ENCODE measurements around the gene CRIP2. TPM values are rescaled to one million over a fixed set of nuclear protein-coding genes. Genes with fewer than 3 reads are reported as not detected.

CRIP2 gene
- total RNA-seq, 2 donors from 2014 or later = 0.97 to 2.2 TPM

GRCh38 chr14:105498430-105499255 lies 24.0 kb downstream of the CRIP2 start:
- Mint-ChIP-seq H3K27me3 (no peaks in the 10 kb centered on the region), H3K4me3 (no peak overlapping the region), H3K36me3 (ENCODE audit: low read depth) (no peaks in the 10 kb centered on the region), H3K4me1 (no peaks in the 10 kb centered on the region), H3K27ac (no peak overlapping the region), H3K9me3 (no peaks in the 10 kb centered on the region)
- no peak for ATAC-seq (replicated peaks)

- Mint-ChIP-seq H3K27me3 (no peaks in the 10 kb centered on the region), H3K36me3 (ENCODE audit: low read depth) (no peaks in the 10 kb centered on the region), H3K9me3 (no peaks in the 10 kb centered on the region), H3K27ac (no peak overlapping the region), H3K4me1 (no peaks in the 10 kb centered on the region), H3K4me3 (no peak overlapping the region)
- ATAC-seq (replicated peaks) = no peak
Measured at GRCh38 chr14:105499256-105500035, 24.8 kb downstream of the CRIP2 start.

- H3K27me3 Mint-ChIP-seq = no peaks in the 10 kb centered on the region
Measured at GRCh38 chr14:105500036-105500725, 25.6 kb downstream of the CRIP2 start.

GRCh38 chr14:105500726-105501101 lies 26.1 kb downstream of the CRIP2 start:
- Mint-ChIP-seq H3K4me1 (no peaks in the 10 kb centered on the region), H3K4me3 (no peak overlapping the region), H3K36me3 (ENCODE audit: low read depth) (no peaks in the 10 kb centered on the region), H3K9me3 (no peaks in the 10 kb centered on the region), H3K27me3 (no peaks in the 10 kb centered on the region), H3K27ac (no peak overlapping the region)
- no peak for ATAC-seq (replicated peaks)

More at GRCh38 chr14:105500036-105500725, 25.6 kb downstream of the CRIP2 start:
- Mint-ChIP-seq H3K9me3 (no peaks in the 10 kb centered on the region), H3K4me1 (no peaks in the 10 kb centered on the region), H3K27ac (no peak overlapping the region), H3K36me3 (ENCODE audit: low read depth) (no peaks in the 10 kb centered on the region), H3K4me3 (no peak overlapping the region)
- ATAC-seq (replicated peaks) = no peak

- Mint-ChIP-seq H3K9me3 (no peaks in the 10 kb centered on the region), H3K27ac (no peak overlapping the region), H3K4me3 (no peak overlapping the region), H3K27me3 (no peaks in the 10 kb centered on the region), H3K4me1 (no peaks in the 10 kb centered on the region), H3K36me3 (ENCODE audit: low read depth) (no peaks in the 10 kb centered on the region)
- no peak for ATAC-seq (replicated peaks)
Measured at GRCh38 chr14:105501504-105502291, 27.1 kb downstream of the CRIP2 start.

GRCh38 chr14:105502446-105503295 lies 28.1 kb downstream of the CRIP2 start:
- Mint-ChIP-seq H3K27ac (no peak overlapping the region), H3K9me3 (no peaks in the 10 kb centered on the region), H3K27me3 (no peaks in the 10 kb centered on the region), H3K4me3 (no peak overlapping the region), H3K4me1 (no peaks in the 10 kb centered on the region), H3K36me3 (ENCODE audit: low read depth) (no peaks in the 10 kb centered on the region)
- ATAC-seq (replicated peaks) = no peak

- no peaks in the 10 kb centered on the region for H3K9me3 Mint-ChIP-seq
- no peaks in the 10 kb centered on the region for H3K36me3 Mint-ChIP-seq (ENCODE audit: low read depth)
- no peak overlapping the region for H3K27ac Mint-ChIP-seq
- H3K4me1 Mint-ChIP-seq = no peaks in the 10 kb centered on the region
- ATAC-seq (replicated peaks) = no peak
- H3K4me3 Mint-ChIP-seq = no peak overlapping the region
- H3K27me3 Mint-ChIP-seq = no peaks in the 10 kb centered on the region
Measured at GRCh38 chr14:105503296-105503640, 28.6 kb downstream of the CRIP2 start.

- Mint-ChIP-seq H3K9me3 (no peaks in the 10 kb centered on the region), H3K27ac (no peak overlapping the region), H3K4me1 (no peaks in the 10 kb centered on the region)
Measured at GRCh38 chr14:105503935-105504692, 29.5 kb downstream of the CRIP2 start.

GRCh38 chr14:105505101-105505500 lies 30.5 kb downstream of the CRIP2 start:
- no peaks in the 10 kb centered on the region for H3K36me3 Mint-ChIP-seq (ENCODE audit: low read depth)
- no peaks in the 10 kb centered on the region for H3K4me1 Mint-ChIP-seq
- peaks cover 4% of the 10 kb centered on the region for H3K27me3 Mint-ChIP-seq
- H3K27ac Mint-ChIP-seq = no peak overlapping the region
- no peak overlapping the region for H3K4me3 Mint-ChIP-seq
- no peaks in the 10 kb centered on the region for H3K9me3 Mint-ChIP-seq
- no peak for ATAC-seq (replicated peaks)

More at GRCh38 chr14:105503935-105504692, 29.5 kb downstream of the CRIP2 start:
- ATAC-seq (replicated peaks) = no peak
- H3K4me3 Mint-ChIP-seq = no peak overlapping the region
- peaks cover 4% of the 10 kb centered on the region for H3K27me3 Mint-ChIP-seq
- no peaks in the 10 kb centered on the region for H3K36me3 Mint-ChIP-seq (ENCODE audit: low read depth)

- H3K36me3 Mint-ChIP-seq (ENCODE audit: low read depth) = no peaks in the 10 kb centered on the region
- no peak for ATAC-seq (replicated peaks)
- H3K4me1 Mint-ChIP-seq = no peaks in the 10 kb centered on the region
- no peaks in the 10 kb centered on the region for H3K9me3 Mint-ChIP-seq
- no peak overlapping the region for H3K27ac Mint-ChIP-seq
- peaks cover 7% of the 10 kb centered on the region for H3K27me3 Mint-ChIP-seq
- no peak overlapping the region for H3K4me3 Mint-ChIP-seq
Measured at GRCh38 chr14:105507247-105507646, 32.6 kb downstream of the CRIP2 start.

- no peaks in the 10 kb centered on the region for H3K9me3 Mint-ChIP-seq
- no peaks in the 10 kb centered on the region for H3K36me3 Mint-ChIP-seq (ENCODE audit: low read depth)
- no peak for ATAC-seq (replicated peaks)
- H3K4me3 Mint-ChIP-seq = no peak overlapping the region
- no peaks in the 10 kb centered on the region for H3K4me1 Mint-ChIP-seq
- peaks cover 11% of the 10 kb centered on the region for H3K27me3 Mint-ChIP-seq
- no peak overlapping the region for H3K27ac Mint-ChIP-seq
Measured at GRCh38 chr14:105508069-105508468, 33.4 kb downstream of the CRIP2 start.

GRCh38 chr14:105508601-105509000 lies 34.0 kb downstream of the CRIP2 start:
- Mint-ChIP-seq H3K9me3 (no peaks in the 10 kb centered on the region), H3K27ac (no peak overlapping the region), H3K4me3 (no peak overlapping the region), H3K4me1 (no peaks in the 10 kb centered on the region), H3K27me3 (peaks cover 16% of the 10 kb centered on the region), H3K36me3 (ENCODE audit: low read depth) (no peaks in the 10 kb centered on the region)
- no peak for ATAC-seq (replicated peaks)

- H3K27me3 Mint-ChIP-seq = peaks cover 36% of the 10 kb centered on the region
- H3K36me3 Mint-ChIP-seq (ENCODE audit: low read depth) = no peaks in the 10 kb centered on the region
- no peak for ATAC-seq (replicated peaks)
- H3K9me3 Mint-ChIP-seq = no peaks in the 10 kb centered on the region
- no peak overlapping the region for H3K4me3 Mint-ChIP-seq
- no peaks in the 10 kb centered on the region for H3K4me1 Mint-ChIP-seq
- no peak overlapping the region for H3K27ac Mint-ChIP-seq
Measured at GRCh38 chr14:105517096-105517495, 42.5 kb downstream of the CRIP2 start.

All from activated T-helper 17 cell treated with anti-CD3 and anti-CD28 coated beads, Interleukin-2, amount 50 U/mL, for 72 hours (primary cell).